Measurements from ENCODE around the gene MGAM2.

MGAM2 gene

GRCh38 chr7:142123184-142123583 is 11.7 kb downstream of the MGAM2 start:
- DNase-seq, result no peak

- no peak for DNase-seq
Measured at GRCh38 chr7:142125256-142125955, 13.9 kb downstream of the MGAM2 start.

DNA sequence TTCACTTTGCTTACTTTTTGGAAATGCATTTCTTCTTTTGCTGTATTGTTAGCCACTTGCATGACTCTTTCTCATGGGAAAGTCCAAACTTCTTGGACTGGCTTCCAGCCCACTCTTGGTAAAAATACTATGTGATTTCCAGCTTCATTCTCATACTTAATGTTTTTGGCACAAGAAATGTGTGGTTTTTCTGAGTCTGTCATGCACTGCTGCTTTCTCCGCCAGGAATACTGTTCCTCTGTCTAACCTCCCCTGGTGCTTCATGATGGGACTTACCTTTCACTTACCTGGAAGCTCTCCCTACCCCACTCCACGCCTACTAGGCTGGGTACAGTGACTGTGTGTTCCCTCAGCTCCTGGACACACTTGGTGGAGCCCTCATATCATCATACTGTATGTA is 18.7 kb downstream of the MGAM2 start:
- DNase-seq, result no peak

DNA sequence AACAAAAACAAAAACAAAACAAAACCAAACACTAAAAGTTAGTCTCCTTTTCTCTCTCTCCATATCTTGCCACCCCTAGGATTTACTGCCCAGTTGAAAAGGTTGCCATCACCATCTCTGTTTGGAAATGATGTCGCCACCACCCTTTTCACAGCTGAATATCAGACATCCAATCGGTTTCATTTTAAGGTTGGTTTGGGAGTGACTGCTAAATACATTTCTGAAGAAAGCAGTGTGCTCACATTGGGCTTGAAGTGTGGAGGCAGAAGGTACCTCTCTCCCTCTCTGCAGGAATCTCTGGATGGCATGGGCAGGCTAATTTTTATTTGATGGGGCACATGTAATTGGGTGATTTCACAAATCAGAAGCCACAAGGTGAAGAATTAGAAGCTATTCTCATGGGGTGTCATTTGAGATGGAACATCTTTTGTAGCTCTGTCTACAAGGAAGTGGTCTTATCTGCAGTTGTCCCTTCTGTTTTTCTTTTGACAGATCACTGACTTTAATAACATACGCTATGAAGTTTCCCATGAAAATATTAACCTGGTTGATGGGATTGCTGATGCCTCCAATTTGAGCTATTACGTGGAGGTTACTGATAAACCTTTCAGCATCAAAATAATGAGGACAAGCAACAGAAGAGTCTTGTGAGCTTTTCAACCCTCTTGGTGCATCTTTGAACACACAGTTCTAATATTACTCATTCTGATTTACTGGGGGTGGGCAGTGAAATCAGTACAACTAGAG is 20.1 kb downstream of the MGAM2 start:
- peak; percentile 8 for DNase-seq

DNA sequence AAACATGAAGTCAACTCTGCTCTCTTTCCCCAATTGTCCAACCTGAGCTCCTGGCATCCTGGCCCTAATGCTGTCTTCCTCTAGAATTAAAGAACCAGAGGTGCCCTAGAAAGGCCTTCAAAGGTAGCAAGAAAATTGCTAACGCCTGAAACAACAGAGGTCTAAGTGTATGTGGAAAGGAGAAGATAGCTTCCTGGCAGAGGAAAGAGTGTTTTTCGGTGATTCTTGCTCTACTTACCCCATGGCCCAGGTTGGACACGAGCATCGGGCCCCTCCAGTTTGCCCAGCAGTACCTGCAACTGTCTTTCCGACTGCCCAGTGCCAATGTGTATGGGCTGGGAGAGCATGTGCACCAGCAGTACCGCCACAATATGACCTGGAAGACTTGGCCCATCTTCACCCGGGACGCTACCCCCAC is 22.2 kb downstream of the MGAM2 start:
- no peak for DNase-seq

GRCh38 chr7:142134909-142135308 is 23.4 kb downstream of the MGAM2 start:
- DNase-seq, result peak; percentile 79

GRCh38 chr7:142138996-142139395 is 27.5 kb downstream of the MGAM2 start:
- DNase-seq, result no peak

DNA sequence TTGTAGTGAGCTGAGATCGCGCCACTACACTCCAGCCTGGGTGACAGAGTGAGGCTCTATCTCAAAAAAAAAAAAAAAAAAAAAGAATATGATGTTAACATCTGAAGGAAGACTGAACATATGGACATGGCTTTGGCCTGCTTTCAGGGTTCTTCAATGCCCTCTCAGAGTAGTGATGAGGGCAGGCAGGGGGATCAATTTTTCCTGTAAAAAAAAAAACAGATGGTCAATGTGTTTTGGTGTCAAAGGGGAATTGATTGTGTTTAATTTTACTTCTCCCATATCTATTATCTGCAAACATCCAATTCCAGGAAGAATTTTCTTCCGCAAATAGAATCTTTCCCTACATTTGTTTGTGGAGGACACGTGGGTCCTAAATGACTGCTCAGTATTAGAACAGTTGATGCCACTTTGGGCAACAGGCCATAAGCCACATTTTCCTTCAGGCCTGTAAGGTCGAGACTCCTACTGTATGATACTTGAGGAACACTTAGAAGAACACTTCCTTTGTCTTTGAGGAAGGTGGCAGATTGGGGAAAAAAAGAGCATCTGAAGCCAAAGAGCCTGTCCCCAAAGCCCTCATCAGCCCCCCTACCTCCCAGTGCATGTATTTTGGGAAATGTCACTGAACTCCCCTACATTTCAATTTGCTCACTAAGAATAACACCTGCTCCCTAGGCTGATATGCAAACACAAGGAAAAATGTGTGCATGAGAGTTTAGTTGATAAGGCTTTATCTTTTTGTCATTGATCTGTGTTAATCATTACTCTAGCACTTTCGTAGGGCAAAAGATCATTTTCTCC is 28.3 kb downstream of the MGAM2 start:
- DNase-seq, result no peak

GRCh38 chr7:142140401-142140959 is 29.0 kb downstream of the MGAM2 start:
- DNase-seq, result no peak

DNA sequence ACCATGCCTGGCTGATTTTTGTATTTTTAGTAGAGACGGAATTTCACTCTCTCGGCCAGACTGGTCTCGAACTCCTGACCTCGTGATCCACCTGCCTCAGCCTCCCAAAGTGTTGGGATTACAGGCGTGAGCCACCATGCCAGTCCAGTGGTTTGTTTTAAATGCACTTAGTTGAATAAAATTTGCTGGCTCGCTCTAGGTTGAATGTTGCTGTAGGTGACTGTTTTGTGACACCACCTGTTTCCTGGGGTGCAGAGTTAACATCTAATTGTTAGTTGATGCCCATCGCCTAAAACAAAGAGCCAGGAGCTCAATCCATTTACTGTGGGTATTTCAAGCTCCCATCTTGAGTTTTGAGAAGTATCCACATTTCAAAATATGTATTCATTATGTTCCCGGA is 31.2 kb downstream of the MGAM2 start:
- no peak for DNase-seq

DNA sequence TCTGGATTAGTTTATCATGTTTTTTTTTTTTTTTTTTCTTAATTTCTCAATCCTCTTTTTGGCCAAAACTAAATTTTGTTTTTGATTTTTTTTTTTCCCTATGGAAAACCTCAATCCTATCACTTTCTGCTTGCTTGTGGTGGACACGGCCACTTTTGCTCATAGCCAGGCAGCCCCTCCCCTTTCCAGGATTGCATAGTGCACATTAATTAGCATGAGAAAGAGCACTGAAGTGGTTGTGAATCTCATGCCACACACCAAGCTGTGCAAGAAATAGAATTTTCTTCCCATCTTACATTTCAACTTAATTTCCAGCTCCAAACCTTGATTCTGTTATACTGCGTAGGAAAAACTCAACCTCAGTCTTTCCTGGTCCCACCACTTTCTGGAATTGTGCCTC is 34.6 kb downstream of the MGAM2 start:
- DNase-seq, result no peak

DNA sequence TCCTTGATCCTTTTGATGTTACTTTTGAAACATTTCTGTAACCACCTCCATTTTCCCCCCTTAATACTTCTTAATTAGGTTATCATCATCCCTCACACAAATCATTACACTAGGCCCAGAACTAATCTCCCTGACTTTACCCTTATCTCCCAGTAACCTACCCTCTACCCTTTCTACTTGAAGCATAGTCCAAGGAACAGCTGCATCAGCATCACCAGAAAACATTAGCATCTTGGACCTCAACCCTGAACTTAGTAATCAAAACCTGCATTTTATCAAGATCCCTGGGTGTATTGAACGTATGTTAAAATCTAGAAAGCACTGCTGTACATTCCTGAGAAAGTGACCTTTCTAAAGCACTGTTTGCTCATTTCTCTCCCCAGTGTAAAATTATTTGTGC is 38.8 kb downstream of the MGAM2 start:
- DNase-seq, result no peak

DNA sequence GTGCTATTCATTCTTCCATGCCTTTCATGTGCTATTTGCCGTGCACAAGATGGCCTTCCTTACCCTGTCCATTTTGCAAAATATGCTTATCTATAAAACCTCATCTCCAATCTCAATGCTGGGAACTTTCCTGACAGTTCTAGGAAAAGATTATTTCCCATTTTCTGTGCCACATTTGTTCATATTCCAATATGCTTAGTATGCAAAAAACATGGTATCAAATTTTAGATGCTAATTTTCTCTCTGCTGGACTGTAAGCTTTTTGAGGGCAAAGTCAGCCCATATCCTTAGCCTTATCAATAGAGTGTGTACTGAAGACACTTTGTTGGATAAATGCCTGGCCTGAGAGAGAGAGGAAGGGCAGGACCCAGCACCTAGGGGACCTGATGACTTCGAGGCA is 39.4 kb downstream of the MGAM2 start:
- no peak for DNase-seq

- peak; percentile 87 for DNase-seq
Measured at GRCh38 chr7:142152076-142152475, 40.6 kb downstream of the MGAM2 start.

DNA sequence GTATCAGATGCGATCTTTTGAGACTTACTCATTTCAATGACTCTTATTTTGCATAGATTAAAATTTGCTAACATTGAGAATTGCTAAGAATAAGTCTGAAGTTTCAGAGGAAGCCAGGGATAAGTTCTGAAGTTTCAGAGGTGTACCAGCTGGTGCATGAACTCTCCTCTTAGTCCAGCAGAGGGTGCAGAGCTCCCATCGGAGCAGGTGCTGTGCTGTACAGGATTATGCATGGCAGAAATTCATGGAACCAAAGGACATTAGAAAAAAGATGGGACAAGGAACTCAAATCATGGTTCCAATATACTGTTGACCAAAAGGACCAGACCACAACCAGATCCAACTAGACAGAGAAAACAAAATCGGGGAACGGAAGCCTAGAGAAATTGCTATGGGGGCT is 41.9 kb downstream of the MGAM2 start:
- peak; percentile 65 for DNase-seq

DNA sequence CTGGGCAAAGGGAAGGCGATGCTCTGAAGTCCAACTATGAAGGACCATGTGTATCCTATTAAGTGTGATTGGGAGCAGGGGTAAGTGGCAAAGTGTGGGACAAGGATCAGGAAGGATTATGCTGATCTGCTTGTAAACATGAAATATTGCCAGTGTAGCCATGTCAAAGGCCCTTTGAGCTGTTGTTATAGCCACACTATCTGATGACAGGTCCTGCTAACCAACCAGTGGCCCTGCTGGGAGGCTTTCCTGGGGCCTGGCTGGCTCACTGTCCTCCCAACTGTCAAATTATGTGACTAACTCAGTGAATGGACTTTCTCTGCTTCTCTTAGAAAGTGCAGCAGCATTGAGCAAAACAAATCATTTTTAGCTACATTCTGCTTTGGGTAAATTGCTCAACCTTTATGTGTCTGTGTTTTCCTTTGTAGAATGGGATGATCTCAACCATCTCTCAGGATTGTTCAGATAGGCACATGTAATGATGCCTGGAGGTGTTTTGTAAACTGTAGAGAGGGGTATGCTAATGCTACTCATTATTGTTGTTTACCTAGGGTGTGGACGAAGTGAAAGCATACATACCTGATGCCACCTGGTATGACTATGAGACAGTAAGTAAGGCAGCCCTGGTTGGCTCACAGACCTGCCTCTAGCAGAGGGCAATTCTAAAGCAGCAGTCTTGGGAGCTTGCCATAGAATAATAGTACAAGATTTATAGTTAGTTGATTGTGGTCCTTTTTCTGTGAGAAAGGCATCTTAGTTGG is 47.4 kb downstream of the MGAM2 start:
- no peak for DNase-seq

- DNase-seq, result no peak
Measured at GRCh38 chr7:142161921-142162320, 50.4 kb downstream of the MGAM2 start.

GRCh38 chr7:142168746-142169145 is 57.2 kb downstream of the MGAM2 start:
- DNase-seq, result peak; percentile 38

DNA sequence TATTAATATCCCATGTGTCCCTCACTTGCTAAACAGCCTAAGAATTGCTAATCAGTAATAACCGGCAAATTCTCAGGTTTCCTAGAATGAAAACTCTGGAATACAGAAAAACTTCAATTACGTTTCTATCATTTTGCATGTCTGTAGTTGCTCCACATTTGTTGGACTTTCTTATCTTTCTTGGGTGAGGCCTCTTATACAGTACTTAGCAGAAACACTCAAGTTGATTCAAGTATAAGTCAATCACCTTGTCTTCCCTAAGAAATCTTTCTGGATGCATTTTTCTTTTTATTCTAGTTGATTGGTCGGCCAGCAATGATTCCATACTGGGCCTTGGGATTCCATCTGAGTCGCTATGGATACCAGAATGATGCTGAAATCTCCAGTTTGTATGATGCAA is 61.4 kb downstream of the MGAM2 start:
- DNase-seq, result no peak

GRCh38 chr7:142174441-142174840 is 62.9 kb downstream of the MGAM2 start:
- peak; percentile 48 for DNase-seq

GRCh38 chr7:142175594-142175993 is 64.1 kb downstream of the MGAM2 start:
- DNase-seq, result no peak

DNA sequence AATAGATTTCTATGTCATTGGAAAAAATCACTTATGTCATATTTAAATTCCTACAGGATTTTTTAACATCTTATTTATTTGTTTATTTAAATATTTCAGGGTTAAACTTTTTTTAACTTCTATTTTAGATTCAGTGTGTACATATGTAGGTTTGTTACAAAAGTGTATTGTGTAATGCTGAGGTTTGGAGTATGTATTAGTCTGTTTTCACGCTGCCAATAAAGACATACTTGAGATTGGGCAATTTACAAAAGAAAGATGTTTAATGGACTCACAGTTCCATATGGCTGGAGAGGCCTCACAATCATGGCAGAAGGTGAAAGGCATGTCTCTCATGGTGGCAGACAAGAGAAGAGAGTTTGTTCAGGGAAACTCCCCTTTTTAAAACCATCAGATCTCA is 65.4 kb downstream of the MGAM2 start:
- DNase-seq, result peak; percentile 49

DNA sequence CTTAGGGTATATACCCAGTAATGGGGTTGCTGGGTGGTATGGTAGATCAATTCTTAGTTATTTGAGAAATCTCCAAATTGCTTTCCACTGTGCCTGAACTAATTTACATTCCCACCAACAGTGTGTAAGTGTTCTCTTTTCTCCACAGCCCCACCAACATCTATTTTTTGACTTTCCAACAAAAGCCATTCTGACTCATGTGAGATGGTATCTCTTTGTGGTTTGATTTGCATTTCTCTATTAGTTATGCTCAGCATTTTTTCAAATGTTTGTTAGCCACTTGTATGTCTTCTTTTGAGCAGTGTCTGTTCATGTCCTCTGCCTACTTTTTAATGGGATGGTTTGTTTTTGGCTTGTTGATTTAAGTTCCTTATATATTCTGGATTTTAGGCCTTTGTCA is 66.4 kb downstream of the MGAM2 start:
- DNase-seq, result peak; percentile 69

Data from hematopoietic multipotent progenitor cell treated with erythropoietin and hydrocortisone succinate and interleukin-3 and kit ligand, for 4 days (in vitro differentiated cells).